ENCODE data around the gene SAP30BP. TPM values are rescaled to one million over a fixed set of nuclear protein-coding genes. Genes with fewer than 3 reads are reported as not detected.

The SAP30BP gene
- total RNA-seq, 1 experiment from 2014 or later: 26.5 TPM

GRCh38 chr17:75731716-75732498, 64.8 kb downstream of the SAP30BP start:
- H2AFZ ChIP-seq (ENCODE audit: low read length): no peak overlapping the region
- H3K4me1 ChIP-seq (ENCODE audit: low read length): peaks cover 7% of the 10 kb centered on the region
- no peak overlapping the region for H3K4me2 ChIP-seq (ENCODE audit: low read depth, low read length, poor library complexity, severe bottlenecking)
- DNase-seq: no peak
- no peak overlapping the region for H3K27ac ChIP-seq (ENCODE audit: low read length)
- no peaks in the 10 kb centered on the region for H3K79me2 ChIP-seq (ENCODE audit: low read length)
- no peaks in the 10 kb centered on the region for H4K20me1 ChIP-seq (ENCODE audit: insufficient read depth, low read depth, low read length)
- H3K9me2 ChIP-seq (replicated peaks; ENCODE audit: insufficient read depth, low read length): no peaks in the 10 kb centered on the region
- H3K27me3 ChIP-seq (ENCODE audit: low read length): no peaks in the 10 kb centered on the region
- H3K9me3 ChIP-seq (ENCODE audit: low read length): no peaks in the 10 kb centered on the region
- H3K4me3 ChIP-seq (ENCODE audit: low read length): no peak overlapping the region
- no peak overlapping the region for H3K9ac ChIP-seq (ENCODE audit: low read length)
- H3K36me3 ChIP-seq (ENCODE audit: insufficient read depth, low read length): no peaks in the 10 kb centered on the region

GRCh38 chr17:75733471-75733870, 66.3 kb downstream of the SAP30BP start:
- Histone ChIP-seq H3K9me3 (ENCODE audit: low read length) (no peaks in the 10 kb centered on the region), H3K36me3 (ENCODE audit: insufficient read depth, low read length) (no peaks in the 10 kb centered on the region), H2AFZ (ENCODE audit: low read length) (no peak overlapping the region), H3K27me3 (ENCODE audit: low read length) (no peaks in the 10 kb centered on the region), H3K4me3 (ENCODE audit: low read length) (no peak overlapping the region), H3K4me1 (ENCODE audit: low read length) (peaks cover 16% of the 10 kb centered on the region), H4K20me1 (ENCODE audit: insufficient read depth, low read depth, low read length) (no peaks in the 10 kb centered on the region), H3K9me2 (replicated peaks; ENCODE audit: insufficient read depth, low read length) (no peaks in the 10 kb centered on the region), H3K9ac (ENCODE audit: low read length) (no peak overlapping the region), H3K79me2 (ENCODE audit: low read length) (no peaks in the 10 kb centered on the region), H3K27ac (ENCODE audit: low read length) (no peak overlapping the region), H3K4me2 (ENCODE audit: low read depth, low read length, poor library complexity, severe bottlenecking) (no peak overlapping the region)
- DNase-seq: no peak

- no peaks in the 10 kb centered on the region for H3K9me2 ChIP-seq (replicated peaks; ENCODE audit: insufficient read depth, low read length)
- peaks cover 16% of the 10 kb centered on the region for H3K4me1 ChIP-seq (ENCODE audit: low read length)
- DNase-seq: no peak
- no peak overlapping the region for H3K27ac ChIP-seq (ENCODE audit: low read length)
- H3K9ac ChIP-seq (ENCODE audit: low read length): 0 out of 2 replicates have a peak overlapping the region, but pooled peaks have one; percentile 1
- no peaks in the 10 kb centered on the region for H3K9me3 ChIP-seq (ENCODE audit: low read length)
- H3K27me3 ChIP-seq (ENCODE audit: low read length): no peaks in the 10 kb centered on the region
- H3K4me3 ChIP-seq (ENCODE audit: low read length): peak overlapping the region; percentile 20; the same call in 1 of the 2 replicates
- H4K20me1 ChIP-seq (ENCODE audit: insufficient read depth, low read depth, low read length): no peaks in the 10 kb centered on the region
- H2AFZ ChIP-seq (ENCODE audit: low read length): peak overlapping the region; percentile 33; the same call in 1 of the 2 replicates
- H3K36me3 ChIP-seq (ENCODE audit: insufficient read depth, low read length): no peaks in the 10 kb centered on the region
- no peaks in the 10 kb centered on the region for H3K79me2 ChIP-seq (ENCODE audit: low read length)
- peak overlapping the region; percentile 52 for H3K4me2 ChIP-seq (ENCODE audit: low read depth, low read length, poor library complexity, severe bottlenecking)
Observed at GRCh38 chr17:75734674-75735294, 67.6 kb downstream of the SAP30BP start.

- no peaks in the 10 kb centered on the region for H4K20me1 ChIP-seq (ENCODE audit: insufficient read depth, low read depth, low read length)
- H3K4me3 ChIP-seq (ENCODE audit: low read length): no peak overlapping the region
- no peaks in the 10 kb centered on the region for H3K9me3 ChIP-seq (ENCODE audit: low read length)
- H3K4me1 ChIP-seq (ENCODE audit: low read length): peaks cover 16% of the 10 kb centered on the region
- H3K9me2 ChIP-seq (replicated peaks; ENCODE audit: insufficient read depth, low read length): no peaks in the 10 kb centered on the region
- H3K27ac ChIP-seq (ENCODE audit: low read length): no peak overlapping the region
- no peak overlapping the region for H3K9ac ChIP-seq (ENCODE audit: low read length)
- H3K27me3 ChIP-seq (ENCODE audit: low read length): no peaks in the 10 kb centered on the region
- H3K79me2 ChIP-seq (ENCODE audit: low read length): no peaks in the 10 kb centered on the region
- no peak for DNase-seq
- no peaks in the 10 kb centered on the region for H3K36me3 ChIP-seq (ENCODE audit: insufficient read depth, low read length)
- H3K4me2 ChIP-seq (ENCODE audit: low read depth, low read length, poor library complexity, severe bottlenecking): no peak overlapping the region
- no peak overlapping the region for H2AFZ ChIP-seq (ENCODE audit: low read length)
Observed at GRCh38 chr17:75736173-75736835, 69.2 kb downstream of the SAP30BP start.

- Histone ChIP-seq H3K9ac (ENCODE audit: low read length) (0 out of 2 replicates have a peak overlapping the region, but pooled peaks have one; percentile 9), H3K27ac (ENCODE audit: low read length) (no peak overlapping the region), H3K4me3 (ENCODE audit: low read length) (no peak overlapping the region), H3K9me3 (ENCODE audit: low read length) (no peaks in the 10 kb centered on the region), H3K4me2 (ENCODE audit: low read depth, low read length, poor library complexity, severe bottlenecking) (peak overlapping the region; percentile 31), H3K27me3 (ENCODE audit: low read length) (no peaks in the 10 kb centered on the region), H4K20me1 (ENCODE audit: insufficient read depth, low read depth, low read length) (no peaks in the 10 kb centered on the region), H3K36me3 (ENCODE audit: insufficient read depth, low read length) (no peaks in the 10 kb centered on the region), H2AFZ (ENCODE audit: low read length) (0 out of 2 replicates have a peak overlapping the region, but pooled peaks have one; percentile 58), H3K79me2 (ENCODE audit: low read length) (no peaks in the 10 kb centered on the region), H3K9me2 (replicated peaks; ENCODE audit: insufficient read depth, low read length) (no peaks in the 10 kb centered on the region), H3K4me1 (ENCODE audit: low read length) (peaks cover 16% of the 10 kb centered on the region)
- no peak for DNase-seq
Observed at GRCh38 chr17:75737133-75737962, 70.2 kb downstream of the SAP30BP start.

- peak; percentile 70 for DNase-seq
- Histone ChIP-seq H2AFZ (ENCODE audit: low read length) (peak overlapping the region; percentile 58; the same call in 1 of the 2 replicates), H3K27ac (ENCODE audit: low read length) (no peak overlapping the region)
Observed at GRCh38 chr17:75738218-75738802, 71.2 kb downstream of the SAP30BP start.

GRCh38 chr17:75739174-75739573, 72.0 kb downstream of the SAP30BP start:
- Histone ChIP-seq H3K27ac (ENCODE audit: low read length) (no peak overlapping the region), H4K20me1 (ENCODE audit: insufficient read depth, low read depth, low read length) (no peaks in the 10 kb centered on the region), H3K4me2 (ENCODE audit: low read depth, low read length, poor library complexity, severe bottlenecking) (no peak overlapping the region), H3K4me3 (ENCODE audit: low read length) (no peak overlapping the region), H3K79me2 (ENCODE audit: low read length) (no peaks in the 10 kb centered on the region), H3K9ac (ENCODE audit: low read length) (no peak overlapping the region), H3K36me3 (ENCODE audit: insufficient read depth, low read length) (no peaks in the 10 kb centered on the region), H3K4me1 (ENCODE audit: low read length) (peaks cover 16% of the 10 kb centered on the region), H3K9me3 (ENCODE audit: low read length) (no peaks in the 10 kb centered on the region), H3K9me2 (replicated peaks; ENCODE audit: insufficient read depth, low read length) (no peaks in the 10 kb centered on the region), H3K27me3 (ENCODE audit: low read length) (no peaks in the 10 kb centered on the region), H2AFZ (ENCODE audit: low read length) (no peak overlapping the region)
- no peak for DNase-seq

More at GRCh38 chr17:75738218-75738802, 71.2 kb downstream of the SAP30BP start:
- Histone ChIP-seq H3K4me2 (ENCODE audit: low read depth, low read length, poor library complexity, severe bottlenecking) (peak overlapping the region; percentile 31), H3K9me2 (replicated peaks; ENCODE audit: insufficient read depth, low read length) (no peaks in the 10 kb centered on the region), H3K4me1 (ENCODE audit: low read length) (peaks cover 16% of the 10 kb centered on the region), H3K9ac (ENCODE audit: low read length) (0 out of 2 replicates have a peak overlapping the region, but pooled peaks have one; percentile 9), H3K36me3 (ENCODE audit: insufficient read depth, low read length) (no peaks in the 10 kb centered on the region), H3K79me2 (ENCODE audit: low read length) (no peaks in the 10 kb centered on the region), H3K4me3 (ENCODE audit: low read length) (no peak overlapping the region), H4K20me1 (ENCODE audit: insufficient read depth, low read depth, low read length) (no peaks in the 10 kb centered on the region), H3K9me3 (ENCODE audit: low read length) (no peaks in the 10 kb centered on the region), H3K27me3 (ENCODE audit: low read length) (no peaks in the 10 kb centered on the region)
